ENCODE data around the gene PFKFB3.

GRCh38 chr10:6181249-6181648 lies 21.5 kb upstream of the PFKFB3 start:
- TF ChIP-seq POLR2A (IDR thresholded peaks at IDR 0.05) = no peak
- TF ChIP-seq CTCF (IDR thresholded peaks at IDR 0.05) = no peak

Data from gastroesophageal sphincter (tissue), 3 donors.